Upper lobe of right lung (tissue), 1 donor: ENCODE data around the gene NLE1. TPM values are rescaled to one million over a fixed set of nuclear protein-coding genes. Genes with fewer than 3 reads are reported as not detected.
"Not testable (repeated sequence)": the region's sequence is repeated elsewhere in the genome, so short reads cannot be mapped to it uniquely, and the experiment has no call there.

Experiments used
- ATAC-seq: fragments of 200-7000 bp; cut with Tn5 transposase; one replicate; pipeline ENCODE4 v1.9.1; 2020; ENCODE audit warnings: mild to moderate bottlenecking, moderate library complexity
- DNase-seq: peaks from one replicate; pipeline ENCODE4 v3.0.0-alpha.2; 2020
- H3K27ac ChIP-seq: fragments of 200-600 bp; one replicate; pipeline ENCODE4 v1.8.0; 2022
- H3K27me3 ChIP-seq: fragments of 200-600 bp; one replicate; pipeline ENCODE4 v1.8.0; 2022; ENCODE audit warnings: mild to moderate bottlenecking
- H3K36me3 ChIP-seq: fragments of 200-600 bp; one replicate; pipeline ENCODE4 v1.8.0; 2022
- H3K4me1 ChIP-seq: fragments of 200-600 bp; one replicate; pipeline ENCODE4 v1.8.0; 2022
- H3K4me3 ChIP-seq: fragments of 200-600 bp; one replicate; pipeline ENCODE4 v1.8.0; 2022; ENCODE audit warnings: mild to moderate bottlenecking
- H3K9me3 ChIP-seq: fragments of 200-600 bp; one replicate; pipeline ENCODE4 v1.8.0; 2022
- CTCF ChIP-seq: fragments of 200-600 bp; IDR thresholded peaks from one replicate; pipeline ENCODE4 v1.8.0; 2022; ENCODE audit warnings: antibody characterized with exemption
- intact Hi-C: fragments of 100-400 bp; cut with DNase I; formaldehyde crosslinking; loops from one replicate; pipeline ENCODE4 v1.11.0; 2022
- total RNA-seq: library from RNA; stranded (reverse); fragmentation: NEBNext Ultra II Directional; extraction: Animal tissue kit (Norgen Biotek cat#: 25700); gene quantifications from one replicate; pipeline ENCODE4 v1.2.1, GENCODE V29; 2021
- donor health status: DM: no; HTN: yes; CAD: no; lungs with severe emphysema.

Gene NLE1
- total RNA-seq, 1 donor from 2014 or later: 10.1 TPM

- Histone ChIP-seq H3K27me3 (no peaks in the 10 kb centered on the region), H3K4me1 (peaks cover 8% of the 10 kb centered on the region), H3K36me3 (no peaks in the 10 kb centered on the region), H3K27ac (no peak overlapping the region), H3K4me3 (no peak overlapping the region), H3K9me3 (no peaks in the 10 kb centered on the region)
- TF ChIP-seq CTCF: no peak
- intact Hi-C loops: loop anchor here (5.0 to 10.0 kb wide), 2 partner anchors 360 to 572 kb away; partner anchors contain the start of gene SLFN12L
- DNase-seq (no peak), ATAC-seq (no peak)
Observed at GRCh38 chr17:35174835-35175334, 32.8 kb upstream of the NLE1 start.

GRCh38 chr17:35172321-35172720 is 30.2 kb upstream of the NLE1 start:
- intact Hi-C loops: loop anchor here (5.0 to 10.0 kb wide), 2 partner anchors 362 to 575 kb away; partner anchors contain the start of gene SLFN12L

DNA sequence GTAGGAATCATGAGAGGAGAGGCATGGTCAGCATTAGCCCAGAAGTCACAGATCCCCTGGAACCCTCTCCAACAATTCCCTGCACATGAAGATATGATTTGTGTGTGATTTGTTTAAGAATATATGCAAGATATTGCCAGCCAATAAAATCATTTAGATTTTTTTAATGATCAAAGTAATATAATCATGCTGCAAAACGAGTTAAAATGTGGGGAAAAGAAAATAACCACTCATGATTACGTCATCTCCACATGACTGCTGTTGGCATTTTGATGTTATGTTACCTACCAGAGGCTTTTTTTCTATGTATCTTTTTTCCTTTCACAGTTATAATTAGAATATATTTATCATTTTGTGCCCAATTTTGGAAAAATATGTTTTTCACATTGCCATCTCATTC is 29.7 kb upstream of the NLE1 start:
- no peak for TF ChIP-seq CTCF
- intact Hi-C loops: loop anchor here (5.0 to 10.0 kb wide), 2 partner anchors 363 to 575 kb away; partner anchors contain the start of gene SLFN12L
- DNase-seq: no peak
- H3K4me1 ChIP-seq: peaks cover 8% of the 10 kb centered on the region
- H3K9me3 ChIP-seq: no peaks in the 10 kb centered on the region
- no peak for ATAC-seq
- no peak overlapping the region for H3K27ac ChIP-seq
- H3K36me3 ChIP-seq: no peaks in the 10 kb centered on the region
- H3K4me3 ChIP-seq: no peak overlapping the region
- H3K27me3 ChIP-seq: no peaks in the 10 kb centered on the region

More at GRCh38 chr17:35172321-35172720, 30.2 kb upstream of the NLE1 start:
- not testable (repeated sequence) for DNase-seq, H3K4me3 ChIP-seq, H3K27me3 ChIP-seq, H3K36me3 ChIP-seq, H3K4me1 ChIP-seq, ATAC-seq, H3K27ac ChIP-seq, H3K9me3 ChIP-seq

DNA sequence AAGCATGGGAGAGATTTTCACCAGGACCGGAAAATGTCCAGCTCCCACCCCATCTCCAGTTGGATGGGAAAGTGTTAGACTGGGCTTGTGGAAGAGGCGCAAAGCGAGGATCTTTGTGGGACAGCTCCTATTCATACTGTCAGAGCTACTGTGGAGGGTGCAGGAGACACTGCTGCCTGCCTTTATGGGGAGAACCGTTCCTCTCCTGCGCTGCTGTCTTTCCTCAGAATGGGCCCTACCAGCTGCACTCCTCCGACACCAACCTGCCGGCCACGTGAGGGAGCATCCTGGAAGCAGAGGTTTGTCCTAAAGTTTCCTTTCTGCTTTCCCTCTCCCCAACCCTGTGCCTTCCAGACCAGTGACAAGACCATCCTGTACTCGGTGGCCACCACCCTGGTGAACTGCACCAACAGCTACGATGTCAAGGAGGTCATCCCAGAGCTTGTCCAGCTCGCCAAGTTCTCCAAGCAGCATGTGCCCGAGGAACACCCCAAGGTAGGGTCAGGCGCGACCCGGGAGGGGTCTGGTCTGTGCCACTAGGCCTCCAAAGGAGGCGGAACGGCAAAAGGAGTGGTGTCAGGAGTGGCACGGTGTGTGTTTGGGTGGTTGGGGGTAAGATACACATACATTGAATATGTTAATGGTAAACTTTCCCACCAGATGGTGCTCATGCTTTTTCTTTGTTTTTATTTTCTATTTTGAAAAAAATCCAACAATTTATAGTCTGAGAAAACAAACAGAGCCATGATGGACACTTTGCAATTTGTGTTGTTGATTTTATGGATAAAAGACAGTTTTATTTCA is 29.1 kb upstream of the NLE1 start:
- peak; percentile 43 for TF ChIP-seq CTCF
- intact Hi-C loops: loop anchor here (5.0 to 10.0 kb wide), 2 partner anchors 364 to 576 kb away; partner anchors contain the start of gene SLFN12L
- Histone ChIP-seq H3K4me1 (peaks cover 8% of the 10 kb centered on the region), H3K4me3 (no peak overlapping the region), H3K36me3 (no peaks in the 10 kb centered on the region), H3K27ac (no peak overlapping the region), H3K27me3 (no peaks in the 10 kb centered on the region), H3K9me3 (no peaks in the 10 kb centered on the region)
- ATAC-seq: peak; percentile 37
- no peak for DNase-seq

GRCh38 chr17:35169835-35170363 is 27.8 kb upstream of the NLE1 start:
- no peak for TF ChIP-seq CTCF
- Histone ChIP-seq H3K27ac (no peak overlapping the region), H3K36me3 (no peaks in the 10 kb centered on the region), H3K4me3 (no peak overlapping the region), H3K4me1 (peaks cover 8% of the 10 kb centered on the region), H3K27me3 (no peaks in the 10 kb centered on the region), H3K9me3 (no peaks in the 10 kb centered on the region)
- intact Hi-C loops: loop anchor here (5.0 to 10.0 kb wide), 2 partner anchors 365 to 577 kb away; partner anchors contain the start of gene SLFN12L
- DNase-seq (no peak), ATAC-seq (peak; percentile 15)

DNA sequence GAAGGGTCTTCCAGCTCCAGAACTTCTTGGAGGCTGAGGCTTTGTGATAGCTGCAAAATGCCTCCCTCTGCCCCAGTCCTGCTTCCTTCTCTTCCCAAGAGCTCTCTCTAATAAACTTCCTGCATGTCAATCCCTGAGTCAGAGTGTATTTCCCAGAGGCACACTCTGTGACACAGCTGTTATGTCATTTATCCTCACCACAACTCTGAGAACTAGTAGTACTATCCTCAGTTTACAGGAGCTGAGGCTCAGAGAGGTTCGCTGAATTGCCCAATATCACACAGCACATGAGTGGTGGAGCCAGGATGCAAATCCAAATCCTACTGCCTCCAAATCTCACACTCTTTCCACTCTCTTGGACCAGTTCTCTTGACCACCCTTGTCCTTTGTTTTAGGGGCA is 25.6 kb upstream of the NLE1 start:
- H3K27ac ChIP-seq: no peak overlapping the region
- DNase-seq (no peak), ATAC-seq (no peak)
- no peak overlapping the region for H3K4me3 ChIP-seq
- H3K27me3 ChIP-seq: no peaks in the 10 kb centered on the region
- no peak for TF ChIP-seq CTCF
- peaks cover 8% of the 10 kb centered on the region for H3K4me1 ChIP-seq
- H3K36me3 ChIP-seq: no peaks in the 10 kb centered on the region
- intact Hi-C loops: no loop called here
- H3K9me3 ChIP-seq: no peaks in the 10 kb centered on the region
